Measurements from ENCODE around the gene ATP13A5.

ATP13A5 gene, protein sequence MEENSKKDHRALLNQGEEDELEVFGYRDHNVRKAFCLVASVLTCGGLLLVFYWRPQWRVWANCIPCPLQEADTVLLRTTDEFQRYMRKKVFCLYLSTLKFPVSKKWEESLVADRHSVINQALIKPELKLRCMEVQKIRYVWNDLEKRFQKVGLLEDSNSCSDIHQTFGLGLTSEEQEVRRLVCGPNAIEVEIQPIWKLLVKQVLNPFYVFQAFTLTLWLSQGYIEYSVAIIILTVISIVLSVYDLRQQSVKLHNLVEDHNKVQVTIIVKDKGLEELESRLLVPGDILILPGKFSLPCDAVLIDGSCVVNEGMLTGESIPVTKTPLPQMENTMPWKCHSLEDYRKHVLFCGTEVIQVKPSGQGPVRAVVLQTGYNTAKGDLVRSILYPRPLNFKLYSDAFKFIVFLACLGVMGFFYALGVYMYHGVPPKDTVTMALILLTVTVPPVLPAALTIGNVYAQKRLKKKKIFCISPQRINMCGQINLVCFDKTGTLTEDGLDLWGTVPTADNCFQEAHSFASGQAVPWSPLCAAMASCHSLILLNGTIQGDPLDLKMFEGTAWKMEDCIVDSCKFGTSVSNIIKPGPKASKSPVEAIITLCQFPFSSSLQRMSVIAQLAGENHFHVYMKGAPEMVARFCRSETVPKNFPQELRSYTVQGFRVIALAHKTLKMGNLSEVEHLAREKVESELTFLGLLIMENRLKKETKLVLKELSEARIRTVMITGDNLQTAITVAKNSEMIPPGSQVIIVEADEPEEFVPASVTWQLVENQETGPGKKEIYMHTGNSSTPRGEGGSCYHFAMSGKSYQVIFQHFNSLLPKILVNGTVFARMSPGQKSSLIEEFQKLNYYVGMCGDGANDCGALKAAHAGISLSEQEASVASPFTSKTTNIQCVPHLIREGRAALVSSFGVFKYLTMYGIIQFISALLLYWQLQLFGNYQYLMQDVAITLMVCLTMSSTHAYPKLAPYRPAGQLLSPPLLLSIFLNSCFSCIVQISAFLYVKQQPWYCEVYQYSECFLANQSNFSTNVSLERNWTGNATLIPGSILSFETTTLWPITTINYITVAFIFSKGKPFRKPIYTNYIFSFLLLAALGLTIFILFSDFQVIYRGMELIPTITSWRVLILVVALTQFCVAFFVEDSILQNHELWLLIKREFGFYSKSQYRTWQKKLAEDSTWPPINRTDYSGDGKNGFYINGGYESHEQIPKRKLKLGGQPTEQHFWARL

DNA sequence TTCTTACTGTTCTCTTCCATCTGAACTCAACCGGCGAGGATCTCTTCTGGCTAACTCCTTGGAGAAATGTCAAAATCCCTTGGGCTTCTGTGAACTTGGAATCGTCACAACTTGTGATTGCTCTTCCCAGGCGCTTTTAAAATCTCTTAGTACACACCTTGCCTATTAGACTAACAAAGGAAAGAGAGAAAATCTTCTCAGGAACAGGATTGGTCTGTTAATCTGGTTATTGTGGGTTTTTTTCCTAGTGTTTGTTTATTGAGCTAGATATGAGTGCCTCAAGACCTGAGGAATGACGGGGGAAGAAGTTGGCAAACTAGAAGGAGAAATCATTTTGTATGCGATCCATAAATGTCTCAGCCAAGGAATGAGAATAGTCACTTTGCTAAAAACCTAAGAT, at the start of gene ATP13A5:
Gene ATP13A5 (minus strand): TSS at position 48 of the 400 bp plus-strand sequence. CDS start 28 bp downstream, at position 20.
- DNase-seq (no peak), ATAC-seq (no peak)

DNA sequence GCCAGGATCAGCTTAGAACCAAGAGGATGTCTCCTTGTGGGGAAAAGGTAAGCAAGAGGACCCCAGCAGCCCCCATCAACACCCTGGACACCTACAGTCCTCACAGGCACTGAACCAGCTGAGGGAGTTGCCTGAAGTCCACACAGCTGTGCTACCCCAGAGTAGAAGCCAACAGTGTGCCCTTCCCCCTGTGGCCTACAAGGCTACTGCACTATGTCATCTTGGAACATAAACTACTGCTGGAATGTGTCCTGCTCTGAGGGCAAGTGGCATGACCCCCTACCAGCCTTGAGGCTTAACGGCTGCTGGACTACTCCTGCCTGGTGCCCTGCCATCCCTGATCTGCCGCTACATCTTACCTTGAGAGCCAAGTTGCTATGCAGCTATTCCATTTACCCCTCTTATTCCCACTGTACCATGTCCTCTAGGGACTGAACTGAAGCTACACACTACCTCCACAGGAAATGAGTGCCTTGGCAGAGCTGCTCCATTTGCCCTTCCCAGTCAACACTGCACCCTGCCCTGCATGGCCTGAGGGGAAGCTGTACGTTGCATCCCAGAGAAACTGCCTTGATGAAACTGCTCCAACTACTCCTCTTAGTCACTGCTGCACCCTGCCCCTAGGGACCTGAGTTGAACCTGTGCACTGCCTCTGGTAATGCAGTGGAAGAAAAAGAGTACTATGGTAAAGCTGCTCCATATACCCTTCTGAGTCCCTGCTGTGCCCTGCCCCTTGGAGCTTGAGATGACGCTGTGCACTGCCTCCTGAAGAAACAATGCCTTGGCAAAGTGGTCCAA, 40.2 kb upstream of the ATP13A5 start:
- ATAC-seq (no peak), DNase-seq (no peak)

DNA sequence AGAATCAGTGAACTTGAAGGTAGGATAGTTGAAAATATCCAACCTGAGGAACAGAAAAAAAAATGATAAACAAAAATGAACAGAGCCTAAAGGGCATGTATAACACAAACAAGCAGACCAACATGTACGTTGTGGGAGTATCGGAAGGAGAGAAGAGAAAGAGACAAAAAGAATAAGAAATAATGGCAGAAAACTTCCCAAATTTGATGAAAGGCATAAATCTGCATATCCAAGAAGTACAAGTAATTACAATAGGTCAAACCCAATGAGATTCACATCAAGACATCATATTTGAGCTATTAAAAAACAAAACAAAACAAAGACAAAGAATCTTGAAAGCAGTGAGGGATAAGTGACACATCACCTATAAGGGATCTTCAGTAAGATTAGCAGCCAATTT, 38.1 kb upstream of the ATP13A5 start:
- no peak for ATAC-seq

DNA sequence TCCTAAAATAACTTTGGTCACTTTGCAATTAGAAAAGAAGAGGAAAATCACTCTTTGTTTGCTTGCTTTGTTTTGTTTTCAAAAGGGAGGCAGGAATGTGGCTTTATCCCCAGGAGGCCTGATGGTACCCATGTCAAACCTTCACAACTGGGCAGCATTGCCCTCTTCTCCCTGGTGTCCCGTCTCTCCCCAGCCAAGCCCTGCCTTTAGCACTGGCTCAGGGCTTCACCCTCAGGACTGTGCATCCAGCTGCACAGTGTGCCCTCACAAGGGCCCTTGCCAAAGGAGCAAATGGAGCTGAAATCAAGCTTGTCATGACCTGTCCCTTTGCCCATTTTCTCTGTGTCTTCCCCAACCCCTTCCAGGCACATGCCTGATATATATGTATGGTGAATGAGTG, 29.1 kb upstream of the ATP13A5 start:
- DNase-seq, result no peak
- ATAC-seq, result no peak

More for the DNA sequence above, 38.1 kb upstream of the ATP13A5 start:
- DNase-seq, result no peak

DNA sequence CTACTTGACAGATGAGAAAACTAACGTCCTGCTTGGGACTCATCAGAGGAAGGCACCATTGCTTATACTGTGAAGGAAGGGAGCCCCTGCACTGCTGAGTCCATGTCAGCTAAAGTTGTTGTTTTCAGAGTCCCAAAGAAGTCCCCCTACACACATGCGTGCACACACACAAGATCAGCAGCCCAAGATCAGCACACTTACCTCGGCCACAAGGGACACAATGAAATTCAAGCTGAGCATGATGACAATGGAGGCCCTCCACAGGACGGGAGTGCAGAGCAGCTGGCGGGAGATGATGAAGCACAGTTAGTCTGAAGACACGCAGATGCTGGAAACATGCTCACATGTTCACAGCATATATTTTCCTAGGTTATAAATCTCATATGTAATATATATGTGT, 28.6 kb upstream of the ATP13A5 start:
- no peak for ATAC-seq
- no peak for DNase-seq

DNA sequence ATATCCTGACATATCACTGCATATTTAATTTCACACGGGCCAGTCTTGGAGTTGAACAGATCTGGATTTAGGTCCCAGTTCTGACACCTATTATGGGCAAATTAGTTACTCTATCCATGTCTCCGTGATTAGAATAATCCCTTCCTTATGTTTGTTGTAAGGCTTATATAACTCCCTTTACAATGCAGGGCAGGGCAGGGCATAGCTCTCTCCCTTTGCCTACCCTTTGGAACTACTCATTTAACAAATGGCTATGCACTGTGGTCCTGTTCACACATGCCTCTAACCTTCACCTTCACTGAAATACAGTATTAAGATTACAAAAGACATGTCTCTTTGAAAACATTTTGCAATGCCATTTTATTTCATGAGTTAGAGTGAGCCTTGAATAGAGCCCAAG, 24.8 kb upstream of the ATP13A5 start:
- no peak for DNase-seq
- ATAC-seq, result no peak

DNA sequence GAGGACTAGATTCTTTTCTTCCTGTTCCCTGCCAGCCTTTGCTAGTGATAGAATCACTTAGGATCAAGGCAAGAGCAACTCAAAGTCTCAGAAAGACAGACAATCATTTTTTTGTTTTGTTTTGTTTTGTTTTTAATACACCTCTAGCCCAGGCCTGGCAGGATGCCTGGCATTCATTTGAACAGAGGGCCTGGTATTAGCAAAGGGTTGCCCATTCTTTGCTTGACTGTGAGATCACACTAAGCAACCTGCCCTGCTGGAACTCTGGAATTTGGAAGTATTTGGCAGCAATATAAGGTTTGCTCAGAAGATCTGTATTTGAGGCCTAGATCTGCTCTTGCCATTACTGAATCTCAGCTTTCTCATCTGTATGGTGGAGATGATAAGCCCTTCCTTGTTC, 21.8 kb upstream of the ATP13A5 start:
- ATAC-seq, result no peak
- no peak for DNase-seq

DNA sequence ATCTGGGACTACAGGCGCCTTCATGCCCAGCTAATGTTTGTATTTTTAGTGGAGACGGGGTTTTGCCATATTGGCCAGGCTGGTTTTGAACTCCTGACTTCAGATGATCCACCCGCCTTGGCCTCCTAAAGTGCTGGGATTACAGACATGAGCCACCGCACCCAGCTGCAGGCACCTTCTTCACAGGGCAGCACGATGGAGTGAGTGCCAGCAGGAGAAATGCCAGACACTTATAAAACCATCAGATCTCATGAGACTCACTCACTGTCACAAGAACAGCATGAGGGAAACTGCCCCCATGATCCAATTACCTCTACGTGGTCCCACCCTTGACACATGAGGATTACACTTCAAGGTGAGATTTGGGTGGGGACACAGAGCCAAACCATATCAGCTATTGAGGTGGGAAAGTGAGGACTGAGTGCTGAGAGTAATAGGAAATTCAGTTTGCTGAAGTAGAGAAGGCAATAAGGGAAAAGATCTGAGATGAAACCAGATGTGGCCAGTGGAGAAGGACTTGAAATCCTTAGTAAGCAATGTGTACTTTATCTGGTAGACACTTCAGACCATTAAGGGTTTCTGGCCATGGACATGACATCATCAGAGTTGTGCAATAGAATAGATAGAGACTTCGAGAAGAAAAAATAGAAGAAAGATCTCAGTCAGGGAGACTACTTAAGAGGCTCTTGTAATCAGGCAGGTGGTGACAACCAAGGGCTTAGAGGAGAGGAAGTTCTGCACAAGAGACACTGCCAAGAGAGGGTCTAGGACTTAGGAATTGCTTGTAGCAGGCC, 18.1 kb upstream of the ATP13A5 start:
- DNase-seq, result no peak
- no peak for ATAC-seq

DNA sequence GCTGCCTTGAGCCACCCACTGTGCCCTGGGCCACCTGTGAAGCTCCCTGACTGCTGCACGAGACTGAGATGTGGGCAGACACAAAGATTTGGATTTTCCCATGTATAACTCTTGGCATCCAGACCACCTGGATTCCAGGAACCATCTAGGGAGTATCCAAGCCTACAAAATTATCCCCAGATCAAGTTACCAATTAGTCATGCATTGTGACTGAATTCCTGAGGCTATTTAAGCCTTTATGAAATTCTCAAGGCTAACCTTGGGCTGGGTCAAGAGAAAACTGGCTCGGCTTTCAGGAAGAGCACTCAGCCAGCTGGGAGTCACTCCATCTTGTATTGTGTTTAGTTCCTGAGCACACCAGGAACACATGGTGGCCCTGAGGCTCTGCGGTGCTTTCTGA, 13.3 kb upstream of the ATP13A5 start:
- DNase-seq (no peak), ATAC-seq (no peak)

DNA sequence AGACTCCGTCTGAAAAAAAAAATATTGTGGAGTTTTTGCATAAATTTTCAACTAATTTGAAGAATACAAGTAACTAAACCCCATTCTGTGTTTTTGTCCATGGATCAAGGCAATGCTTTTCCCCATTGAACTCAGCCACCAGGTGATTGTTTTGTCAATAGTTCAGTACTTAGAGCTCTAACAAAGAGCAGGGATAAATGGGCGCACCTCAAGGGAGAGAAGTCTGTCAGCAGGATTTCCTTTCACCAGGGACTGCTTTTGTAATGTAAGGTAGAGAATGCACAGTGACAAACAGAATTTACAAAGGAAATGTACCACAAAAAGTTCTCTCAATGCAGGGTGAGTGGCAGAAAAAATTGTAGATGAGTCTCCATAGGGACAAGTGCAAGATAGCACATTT, 10.8 kb upstream of the ATP13A5 start:
- ATAC-seq (no peak), DNase-seq (no peak)

DNA sequence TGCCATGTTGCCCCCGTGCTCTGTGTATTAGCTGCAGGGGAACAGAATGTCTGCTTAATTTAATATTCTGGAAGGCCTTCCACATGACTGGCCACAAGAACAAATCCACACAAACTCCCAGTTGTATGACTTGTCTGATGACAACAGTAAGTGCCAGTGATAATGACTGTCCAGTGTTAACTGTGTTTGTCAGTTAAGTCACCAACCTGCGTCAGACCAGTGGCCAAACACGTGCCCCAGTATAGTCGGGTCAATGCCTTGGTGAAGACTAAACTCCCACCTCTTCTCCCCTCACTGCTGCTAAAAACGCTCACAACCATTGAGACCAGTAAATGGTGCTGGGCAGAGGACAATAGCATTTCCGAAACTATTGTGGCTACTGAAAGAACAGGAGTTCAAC, 9.8 kb upstream of the ATP13A5 start:
- DNase-seq (no peak), ATAC-seq (no peak)

DNA sequence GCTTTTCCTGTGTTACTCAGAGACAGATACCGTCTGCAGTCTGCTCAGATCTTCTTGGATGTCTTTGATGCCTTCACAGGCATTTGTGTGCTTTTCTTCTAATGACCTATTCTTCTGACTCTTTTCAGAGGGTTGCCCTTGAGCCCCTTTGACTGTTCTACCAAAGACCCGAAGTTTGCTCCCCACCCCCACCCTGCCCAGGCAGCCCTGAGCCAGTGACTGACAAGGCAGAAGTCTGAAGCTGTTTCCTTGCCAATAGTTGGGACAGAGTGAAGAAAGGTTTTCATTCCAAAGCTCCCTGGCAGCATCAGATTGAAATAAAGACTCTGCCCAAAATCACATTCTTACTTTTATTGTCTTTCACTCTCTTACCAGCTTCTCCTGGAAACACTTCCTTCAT, 9.0 kb upstream of the ATP13A5 start:
- DNase-seq (no peak), ATAC-seq (no peak)

DNA sequence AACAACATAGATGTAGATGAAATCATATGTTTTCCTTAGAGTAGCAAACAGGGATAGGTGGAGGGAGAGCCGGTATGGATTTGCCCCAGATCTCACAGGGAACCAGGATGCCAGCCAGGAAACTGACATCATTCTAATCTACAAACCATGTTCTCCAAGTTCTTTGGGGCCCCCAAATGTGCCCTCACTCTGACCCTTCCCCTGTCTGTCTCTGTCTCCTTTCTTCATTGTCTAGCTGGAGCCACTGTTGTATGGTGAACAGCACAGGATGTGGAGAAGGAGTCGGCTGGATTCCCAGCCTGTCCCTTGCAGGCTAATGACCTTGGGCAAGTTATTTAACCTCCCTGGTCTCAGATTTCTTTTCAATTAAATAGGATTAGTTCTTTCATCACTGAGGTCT, 962 bp downstream of the ATP13A5 start:
- DNase-seq (no peak), ATAC-seq (no peak)

DNA sequence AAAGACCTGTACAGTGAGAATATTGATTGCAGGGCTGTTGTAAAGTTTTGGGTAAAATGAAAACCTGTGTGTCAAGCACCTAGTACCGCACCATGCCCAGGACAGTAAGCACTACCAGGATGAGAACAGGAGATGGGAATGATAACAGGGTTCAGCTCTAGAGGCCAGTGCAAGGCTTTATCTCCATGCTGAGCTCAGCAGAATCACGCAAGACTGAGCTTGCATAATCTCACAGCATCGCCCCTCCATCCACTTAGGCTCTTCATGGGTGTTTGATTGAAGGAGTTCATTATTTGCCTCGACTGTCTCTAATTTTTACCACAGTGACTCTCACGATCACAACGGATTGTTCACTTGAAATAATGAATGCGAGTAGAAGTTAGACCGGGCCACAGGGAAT, 2.9 kb downstream of the ATP13A5 start:
- ATAC-seq, result no peak
- no peak for DNase-seq

DNA sequence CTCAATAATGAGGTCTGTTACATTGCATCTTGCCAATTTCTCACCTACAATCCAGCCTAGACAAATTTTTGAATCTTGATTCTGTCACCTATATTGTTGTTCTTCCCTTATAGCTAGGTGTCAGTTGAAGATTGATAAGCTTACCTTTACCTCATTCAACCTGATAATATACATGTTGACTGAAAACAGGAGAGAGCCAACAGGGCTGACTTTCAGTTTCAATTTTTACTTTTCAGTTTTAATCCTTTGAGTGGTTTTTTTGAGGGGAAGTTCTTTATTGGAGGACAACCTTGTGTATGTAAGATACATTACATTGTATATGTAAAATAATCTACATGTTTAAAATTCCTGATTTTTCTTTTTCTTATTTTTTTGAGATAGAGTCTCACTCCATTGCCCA, 5.8 kb downstream of the ATP13A5 start:
- ATAC-seq, result no peak
- DNase-seq, result no peak

DNA sequence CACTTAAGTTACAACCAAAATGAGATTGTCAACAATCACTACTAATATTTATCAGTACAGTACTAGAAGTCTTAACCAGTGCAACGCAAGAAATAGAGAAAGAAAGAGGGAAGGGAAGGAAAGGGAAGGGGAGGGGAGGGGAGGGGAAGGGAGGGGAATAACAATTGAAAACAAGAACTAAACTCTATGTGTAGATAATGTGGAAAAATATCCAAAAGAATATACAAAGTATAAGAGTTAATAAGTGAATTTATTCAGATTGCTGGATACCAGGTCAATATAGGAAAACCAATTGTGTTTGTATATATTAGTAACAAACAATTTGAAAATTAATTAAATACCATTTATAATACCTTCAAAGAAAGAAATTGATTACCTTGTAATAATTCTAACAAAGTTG, 10.7 kb downstream of the ATP13A5 start:
- DNase-seq (no peak), ATAC-seq (no peak)

DNA sequence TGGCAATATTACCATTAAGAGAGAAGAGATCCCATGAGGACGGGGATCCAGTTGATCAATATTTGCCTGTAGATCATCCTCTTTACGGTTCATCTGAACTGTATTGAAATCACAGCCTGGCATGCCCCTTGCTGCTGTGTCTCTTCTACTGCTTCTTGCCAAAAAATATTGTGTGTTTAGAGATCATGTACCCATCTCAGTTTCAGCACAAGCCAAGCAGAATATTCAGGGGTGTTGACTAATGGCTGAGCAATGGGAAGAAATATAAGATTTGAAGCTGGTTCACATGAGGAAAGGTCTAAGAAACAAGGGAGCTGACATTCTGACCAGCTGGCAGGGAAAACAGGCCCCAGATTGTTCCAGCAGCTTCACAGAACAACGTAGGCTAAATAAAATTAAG, 21.3 kb downstream of the ATP13A5 start:
- ATAC-seq (no peak), DNase-seq (no peak)

DNA sequence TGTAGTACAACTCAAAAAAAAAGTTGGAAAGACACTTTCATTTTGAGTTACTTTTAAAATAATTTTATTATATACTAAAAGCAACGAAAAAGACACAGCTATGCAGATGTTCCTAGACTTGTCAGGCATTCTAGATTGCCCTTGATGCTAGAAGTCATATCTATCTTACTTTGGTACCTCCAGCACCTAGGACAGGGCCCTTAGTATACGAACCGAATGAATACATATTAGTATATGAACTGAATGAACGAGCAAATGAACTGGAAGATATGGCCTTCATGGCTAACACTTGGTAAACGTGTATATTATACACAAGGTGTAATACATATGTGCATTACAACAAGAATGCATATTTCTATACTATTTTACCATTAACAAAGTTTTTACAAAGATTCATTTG, 24.1 kb downstream of the ATP13A5 start:
- DNase-seq (no peak), ATAC-seq (no peak)

DNA sequence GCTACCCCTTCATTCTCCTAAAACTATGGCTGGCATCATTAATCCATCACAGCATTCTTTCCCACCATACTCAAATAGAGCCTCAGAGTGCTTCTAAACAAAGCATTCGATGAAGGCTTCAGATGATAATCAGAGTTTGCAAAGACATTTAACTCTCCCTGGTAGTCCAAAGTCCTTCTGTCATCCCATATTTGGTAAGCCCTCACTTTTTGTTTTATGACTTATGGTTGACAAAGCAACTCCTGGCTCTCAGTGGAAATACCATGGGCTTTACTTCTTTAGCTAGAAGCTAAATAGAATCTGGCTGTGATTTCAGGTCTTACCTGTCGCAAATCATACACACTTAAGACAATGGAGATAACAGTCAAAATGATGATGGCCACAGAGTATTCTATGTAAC, 27.8 kb downstream of the ATP13A5 start:
- ATAC-seq, result no peak
- no peak for DNase-seq

DNA sequence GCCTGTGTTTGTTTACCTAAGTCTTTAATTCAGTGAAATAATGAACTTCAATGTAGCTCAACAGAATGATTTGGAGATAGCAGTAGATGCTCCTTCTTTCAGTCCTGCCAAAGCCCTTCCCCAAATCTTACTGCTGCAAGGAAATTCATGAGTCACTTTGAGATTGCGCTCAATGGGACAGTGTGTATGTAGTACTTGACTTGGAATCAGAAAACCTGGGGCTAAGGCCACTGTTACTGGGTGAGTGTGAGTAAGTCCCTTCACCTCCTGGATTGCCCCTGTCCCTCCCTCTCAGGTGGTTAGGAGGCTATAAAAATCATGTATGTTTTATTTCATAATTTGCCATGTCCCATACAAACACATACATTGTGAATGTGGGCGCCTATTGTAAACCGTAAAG, 29.9 kb downstream of the ATP13A5 start:
- ATAC-seq (no peak), DNase-seq (no peak)
